BLaER1 treated with 17β-estradiol and CSF1 and Interleukin-3, amounts not matched to agents 10 nM and 100 nM (cell line): ENCODE measurements around the gene MYO18B.

Experiments
- H3K27ac ChIP-seq, 11 experiments: shearing (Covaris generic); formaldehyde crosslinking; 2 replicates each; pipeline ENCODE4 v1.8.1; 2022
- H3K27me3 ChIP-seq, 11 experiments: shearing (Covaris generic); formaldehyde crosslinking; 2 replicates each; pipeline ENCODE4 v1.8.1; 2022
- H3K36me3 ChIP-seq, 11 experiments: shearing (Covaris generic); formaldehyde crosslinking; 2 replicates each; pipeline ENCODE4 v1.8.1; 2022
- H3K4me1 ChIP-seq, 10 experiments: shearing (Covaris generic); formaldehyde crosslinking; 2 replicates each; pipeline ENCODE4 v1.8.1; 2022
- H3K4me2 ChIP-seq, 11 experiments: shearing (Covaris generic); formaldehyde crosslinking; 2 replicates each; pipeline ENCODE4 v1.8.1; 2022
- H3K4me3 ChIP-seq, 10 experiments: shearing (Covaris generic); formaldehyde crosslinking; 2 replicates each; pipeline ENCODE4 v1.8.1; 2022
- H3K9ac ChIP-seq, 11 experiments: shearing (Covaris generic); formaldehyde crosslinking; 2 replicates each; pipeline ENCODE4 v1.8.1; 2022
- H3K9me3 ChIP-seq, 11 experiments: shearing (Covaris generic); formaldehyde crosslinking; replicated peaks in 1 of 11; 2 replicates each; pipeline ENCODE4 v1.8.1; 2022
- H4K20me1 ChIP-seq, 11 experiments: shearing (Covaris generic); formaldehyde crosslinking; 2 replicates each; pipeline ENCODE4 v1.8.1; 2022
- Cebpa-rat ChIP-seq, 11 experiments: shearing (Covaris generic); IDR thresholded peaks; 2 replicates each; pipeline ENCODE4 v1.8.1; 2022

MYO18B gene

DNA sequence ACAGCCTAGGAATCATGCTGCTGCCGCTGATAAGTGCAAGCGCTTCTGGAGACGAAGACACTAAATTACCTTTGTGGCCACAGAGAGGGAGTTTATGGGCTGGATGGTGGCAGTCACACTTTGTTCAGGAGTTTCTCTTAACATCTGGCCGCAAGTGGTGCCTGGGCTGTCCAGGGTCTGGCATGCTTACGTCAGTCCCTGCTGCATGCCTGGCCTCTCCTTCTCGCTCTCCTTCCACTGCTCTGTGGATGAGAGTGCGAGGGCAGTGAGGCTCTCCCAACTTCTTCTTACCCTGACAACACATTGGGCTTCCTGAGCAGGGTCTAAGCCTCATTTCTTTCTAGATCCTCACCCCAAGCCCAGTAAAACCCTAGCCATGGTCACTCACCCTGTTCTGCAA lies 266.6 kb downstream of the MYO18B start:
- no peak overlapping the region for H3K9ac ChIP-seq
- H4K20me1 ChIP-seq: no peaks in the 10 kb centered on the region
- no peaks in the 10 kb centered on the region for H3K36me3 ChIP-seq
- H3K4me2 ChIP-seq: no peak overlapping the region
- no peak overlapping the region for H3K27ac ChIP-seq
- H3K4me1 ChIP-seq: no peaks in the 10 kb centered on the region
- H3K27me3 ChIP-seq: no peaks in the 10 kb centered on the region
- no peak for TF ChIP-seq Cebpa-rat (IDR thresholded peaks at IDR 0.05)
- H3K9me3 ChIP-seq: peaks cover 0 to 9% (median 6%) of the 10 kb centered on the region in 11 experiments; a peak in 8 of 22 replicates
- no peak overlapping the region for H3K4me3 ChIP-seq

DNA sequence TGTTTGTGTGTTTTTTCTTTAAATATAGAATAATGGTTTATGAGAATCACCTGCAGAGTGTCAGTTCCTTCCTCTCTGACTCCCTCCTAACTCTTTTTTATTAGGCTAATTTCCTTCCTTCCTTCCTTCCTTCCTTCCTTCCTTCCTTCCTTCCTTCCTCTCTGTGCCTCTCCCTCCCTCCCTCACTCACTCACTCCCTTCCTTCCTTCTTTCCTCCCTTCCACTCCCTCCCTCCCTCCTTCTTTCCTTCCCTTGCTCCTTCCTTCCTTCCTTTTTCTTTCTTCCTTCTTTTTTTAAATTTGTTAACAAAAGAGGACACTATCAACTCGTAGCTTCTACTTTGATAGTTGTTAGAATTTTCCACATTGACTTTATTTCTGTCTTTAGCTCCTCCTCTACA lies 274.9 kb downstream of the MYO18B start:
- H4K20me1 ChIP-seq: no peaks in the 10 kb centered on the region
- no peak for TF ChIP-seq Cebpa-rat (IDR thresholded peaks at IDR 0.05)
- H3K9ac ChIP-seq: no peak overlapping the region
- H3K4me3 ChIP-seq: no peak overlapping the region
- H3K27me3 ChIP-seq: no peaks in the 10 kb centered on the region
- H3K4me2 ChIP-seq: peak overlapping the region in 5 of 11 experiments; percentile 5 to 30 (median 25); a peak in 5 of 22 replicates
- H3K27ac ChIP-seq: no peak overlapping the region
- no peaks in the 10 kb centered on the region; a peak in 1 of 22 replicates for H3K9me3 ChIP-seq
- H3K36me3 ChIP-seq: no peaks in the 10 kb centered on the region
- H3K4me1 ChIP-seq: peaks cover 0 to 8% (median 0%) of the 10 kb centered on the region in 10 experiments; a peak in 3 of 20 replicates

DNA sequence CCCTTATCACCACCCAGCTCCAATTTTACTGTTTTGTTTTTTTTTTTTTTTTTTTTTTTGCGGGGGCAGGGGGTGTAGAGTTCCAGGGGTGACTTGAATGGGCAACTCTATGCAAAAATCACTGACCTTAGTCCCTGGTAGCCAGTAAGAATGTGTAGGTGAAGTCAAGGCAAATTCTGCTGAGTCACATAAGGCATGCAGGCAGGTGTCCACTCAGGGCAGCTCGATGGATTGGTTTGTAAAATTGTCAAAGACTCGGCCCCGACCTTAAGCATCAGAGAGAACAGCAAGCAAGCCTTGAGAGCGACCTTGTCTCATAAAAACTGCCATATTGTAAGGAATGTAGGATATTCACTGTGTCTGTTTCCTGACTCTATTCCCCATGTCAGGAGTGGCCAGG lies 275.9 kb downstream of the MYO18B start:
- Histone ChIP-seq H3K4me2 (no peak overlapping the region), H3K27me3 (no peaks in the 10 kb centered on the region), H3K4me3 (no peak overlapping the region), H4K20me1 (no peaks in the 10 kb centered on the region), H3K9ac (no peak overlapping the region), H3K4me1 (peaks cover 0 to 8% (median 3%) of the 10 kb centered on the region in 10 experiments; a peak in 8 of 20 replicates), H3K9me3 (no peaks in the 10 kb centered on the region; a peak in 1 of 22 replicates), H3K36me3 (no peaks in the 10 kb centered on the region), H3K27ac (no peak overlapping the region)
- no peak for TF ChIP-seq Cebpa-rat (IDR thresholded peaks at IDR 0.05)

DNA sequence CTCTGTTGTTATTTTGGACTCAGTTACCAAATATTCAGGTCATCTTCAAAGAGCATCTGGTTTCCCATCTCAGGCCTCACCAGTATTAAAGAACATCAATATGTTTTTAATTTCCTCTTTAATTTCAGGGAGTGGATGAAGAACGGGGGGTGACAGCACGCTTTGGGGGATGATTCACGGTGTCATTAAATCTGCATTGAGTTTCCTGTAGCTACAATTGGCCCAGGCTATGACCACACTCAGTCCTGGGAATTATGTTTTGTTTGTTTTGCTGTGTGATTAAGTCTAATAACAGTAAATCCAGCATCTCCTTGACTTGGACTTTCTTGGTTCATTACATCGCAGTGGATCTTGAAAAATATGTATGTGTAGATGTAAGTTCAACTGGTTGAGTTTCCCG lies 277.6 kb downstream of the MYO18B start:
- no peaks in the 10 kb centered on the region for H3K36me3 ChIP-seq
- H3K9ac ChIP-seq: no peak overlapping the region
- no peak for TF ChIP-seq Cebpa-rat (IDR thresholded peaks at IDR 0.05)
- peaks cover 0 to 4% (median 0%) of the 10 kb centered on the region in 11 experiments; a peak in 2 of 22 replicates for H3K9me3 ChIP-seq
- H4K20me1 ChIP-seq: no peaks in the 10 kb centered on the region
- H3K4me1 ChIP-seq: peaks cover 0 to 13% (median 5%) of the 10 kb centered on the region in 10 experiments; a peak in 8 of 20 replicates
- no peak overlapping the region for H3K27ac ChIP-seq
- no peak overlapping the region for H3K4me2 ChIP-seq
- no peak overlapping the region for H3K4me3 ChIP-seq
- H3K27me3 ChIP-seq: no peaks in the 10 kb centered on the region

DNA sequence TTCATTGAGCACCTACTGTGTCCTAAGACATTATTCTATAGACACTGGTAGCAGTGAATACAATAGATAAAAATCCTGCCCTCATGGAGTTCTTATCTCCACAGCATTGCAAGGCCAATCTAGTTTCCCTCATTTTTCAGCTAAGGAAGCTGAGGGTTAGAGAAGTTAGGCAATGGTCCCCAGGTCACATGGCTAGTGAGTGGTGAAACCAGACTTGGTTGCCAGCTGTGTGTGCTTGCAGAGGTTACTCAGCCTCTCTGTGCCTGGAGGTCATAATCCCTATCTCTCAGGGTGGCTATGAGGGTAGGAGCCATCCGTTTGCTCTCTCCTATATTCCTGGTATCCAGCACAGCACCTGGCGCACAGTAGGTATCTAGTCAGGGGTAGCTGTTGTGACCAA lies 279.5 kb downstream of the MYO18B start:
- no peak overlapping the region for H3K9ac ChIP-seq
- no peaks in the 10 kb centered on the region for H3K27me3 ChIP-seq
- no peaks in the 10 kb centered on the region for H3K36me3 ChIP-seq
- TF ChIP-seq Cebpa-rat (IDR thresholded peaks at IDR 0.05): no peak
- no peak overlapping the region for H3K4me2 ChIP-seq
- H3K4me1 ChIP-seq: peaks cover 0 to 13% (median 5%) of the 10 kb centered on the region in 10 experiments; a peak in 8 of 20 replicates
- H3K27ac ChIP-seq: no peak overlapping the region
- H3K9me3 ChIP-seq: peaks cover 0 to 8% (median 0%) of the 10 kb centered on the region in 11 experiments; a peak in 2 of 22 replicates
- H3K4me3 ChIP-seq: no peak overlapping the region
- no peaks in the 10 kb centered on the region for H4K20me1 ChIP-seq

DNA sequence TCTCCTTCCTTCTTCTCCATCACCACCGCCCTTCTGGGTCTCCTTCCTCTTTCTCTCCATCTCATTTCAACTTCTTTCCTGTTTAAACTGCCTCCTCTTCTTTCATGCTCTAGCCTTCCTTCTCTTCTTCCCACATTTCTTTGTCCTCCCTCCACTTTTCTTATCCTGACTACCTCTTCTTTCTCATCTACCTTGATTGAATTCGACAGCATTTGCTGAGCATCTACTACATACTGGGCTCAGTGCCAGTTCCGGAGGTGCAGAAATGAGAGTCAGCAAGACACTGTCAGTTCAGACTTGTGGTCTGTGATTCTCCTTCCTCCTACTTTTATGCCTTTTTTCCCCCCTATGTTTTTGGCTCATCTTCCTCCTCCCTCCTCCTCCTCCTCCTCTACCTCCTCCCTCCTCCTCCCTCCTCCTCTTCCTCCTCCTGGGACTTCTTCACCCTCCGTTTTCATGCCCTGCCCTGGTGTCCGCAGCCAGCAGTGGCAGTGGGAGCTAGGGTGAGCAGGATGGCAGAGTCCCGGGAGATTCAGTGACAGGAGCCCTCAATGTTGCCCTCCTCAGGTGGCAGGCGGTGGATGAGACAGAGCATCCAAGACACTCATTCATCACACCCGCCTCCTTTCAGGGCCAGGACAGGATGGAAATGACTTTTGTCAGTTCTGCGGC lies 281.3 kb downstream of the MYO18B start:
- no peaks in the 10 kb centered on the region for H4K20me1 ChIP-seq
- H3K27me3 ChIP-seq: no peaks in the 10 kb centered on the region
- TF ChIP-seq Cebpa-rat (IDR thresholded peaks at IDR 0.05): no peak
- no peaks in the 10 kb centered on the region for H3K36me3 ChIP-seq
- no peak overlapping the region for H3K4me2 ChIP-seq
- no peak overlapping the region for H3K4me3 ChIP-seq
- no peak overlapping the region for H3K27ac ChIP-seq
- H3K4me1 ChIP-seq: peaks cover 0 to 13% (median 0%) of the 10 kb centered on the region in 10 experiments; a peak in 5 of 20 replicates
- peaks cover 0 to 8% (median 0%) of the 10 kb centered on the region in 11 experiments; a peak in 2 of 22 replicates for H3K9me3 ChIP-seq
- no peak overlapping the region for H3K9ac ChIP-seq

DNA sequence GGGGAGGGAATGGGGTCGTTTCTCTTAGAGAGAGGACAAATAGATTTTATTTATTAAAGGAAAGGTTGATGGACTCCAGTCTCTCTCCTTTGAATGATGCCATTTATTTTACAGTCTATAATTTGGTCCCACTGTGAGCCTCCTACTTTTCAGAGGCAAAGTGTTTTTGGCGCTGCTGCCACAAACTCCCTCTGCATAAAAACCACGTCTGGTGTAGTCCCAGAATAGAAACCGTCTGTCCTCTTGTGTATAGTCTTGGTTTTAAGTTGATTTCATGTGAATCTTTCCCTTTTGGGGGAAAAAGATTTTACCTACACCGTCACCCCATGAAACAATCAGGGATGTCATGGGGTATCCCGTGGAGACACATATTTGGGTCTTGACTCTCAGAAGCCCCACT lies 283.6 kb downstream of the MYO18B start:
- Histone ChIP-seq H3K9me3 (peaks cover 0 to 8% (median 0%) of the 10 kb centered on the region in 11 experiments; a peak in 2 of 22 replicates), H4K20me1 (no peaks in the 10 kb centered on the region), H3K4me2 (no peak overlapping the region), H3K9ac (no peak overlapping the region), H3K27ac (no peak overlapping the region), H3K4me3 (no peak overlapping the region), H3K27me3 (no peaks in the 10 kb centered on the region), H3K4me1 (peaks cover 0 to 13% (median 0%) of the 10 kb centered on the region in 10 experiments; a peak in 5 of 20 replicates), H3K36me3 (no peaks in the 10 kb centered on the region)
- TF ChIP-seq Cebpa-rat (IDR thresholded peaks at IDR 0.05): no peak

DNA sequence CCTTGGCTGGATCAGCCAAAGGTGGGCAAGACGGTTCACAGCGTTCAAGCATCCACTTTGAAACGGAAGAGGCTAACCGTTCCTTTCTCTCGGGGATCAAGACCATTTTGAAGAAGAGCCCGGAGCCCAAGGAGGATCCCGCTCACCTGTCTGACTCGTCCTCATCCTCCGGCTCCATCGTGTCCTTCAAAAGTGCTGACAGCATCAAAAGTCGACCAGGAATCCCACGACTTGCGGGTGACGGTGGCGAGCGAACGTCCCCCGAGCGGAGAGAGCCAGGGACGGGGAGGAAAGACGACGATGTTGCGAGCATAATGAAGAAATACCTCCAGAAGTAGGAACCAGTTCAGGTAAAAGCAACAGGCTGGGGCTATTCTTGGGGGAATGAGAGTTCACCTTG lies 285.4 kb downstream of the MYO18B start:
- Histone ChIP-seq H3K9me3 (peaks cover 0 to 8% (median 0%) of the 10 kb centered on the region in 11 experiments; a peak in 1 of 22 replicates), H3K27me3 (no peaks in the 10 kb centered on the region), H3K4me2 (no peak overlapping the region), H4K20me1 (no peaks in the 10 kb centered on the region; a peak in 1 of 22 replicates), H3K9ac (no peak overlapping the region), H3K4me1 (peaks cover 0 to 13% (median 0%) of the 10 kb centered on the region in 10 experiments; a peak in 5 of 20 replicates), H3K27ac (no peak overlapping the region), H3K4me3 (no peak overlapping the region), H3K36me3 (no peaks in the 10 kb centered on the region)
- no peak for TF ChIP-seq Cebpa-rat (IDR thresholded peaks at IDR 0.05)

DNA sequence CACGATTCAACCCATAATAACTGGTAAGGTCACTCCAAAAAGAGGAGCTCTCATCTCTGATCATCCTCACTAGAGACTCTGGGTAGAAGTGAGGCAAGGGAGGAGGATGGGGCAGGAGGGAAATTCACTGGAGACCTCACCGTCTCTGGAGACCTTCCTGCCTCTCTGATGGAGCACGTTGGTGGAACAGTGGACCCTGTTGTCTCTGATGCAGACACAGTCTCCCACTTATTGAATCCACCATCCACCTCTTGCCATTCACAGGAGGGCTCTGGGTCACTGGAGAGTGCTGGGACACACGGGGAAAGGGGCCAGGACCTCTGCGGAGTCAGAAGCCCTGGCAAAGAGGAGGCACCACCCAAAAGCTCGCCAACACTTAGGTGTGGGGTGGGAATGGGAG lies 289.7 kb downstream of the MYO18B start:
- H3K4me2 ChIP-seq: no peak overlapping the region
- H3K4me3 ChIP-seq: no peak overlapping the region
- peaks cover 20 to 27% (median 22%) of the 10 kb centered on the region in 11 experiments for H3K9me3 ChIP-seq
- H3K27me3 ChIP-seq: no peaks in the 10 kb centered on the region
- no peaks in the 10 kb centered on the region; a peak in 1 of 22 replicates for H4K20me1 ChIP-seq
- H3K27ac ChIP-seq: no peak overlapping the region
- no peak overlapping the region for H3K9ac ChIP-seq
- no peaks in the 10 kb centered on the region for H3K4me1 ChIP-seq
- no peak for TF ChIP-seq Cebpa-rat (IDR thresholded peaks at IDR 0.05)
- H3K36me3 ChIP-seq: peaks cover 0 to 8% (median 0%) of the 10 kb centered on the region in 11 experiments; a peak in 3 of 22 replicates
